ENCODE data around the gene TLR10.
"Not testable (repeated sequence)": the region's sequence is repeated elsewhere in the genome, so short reads cannot be mapped to it uniquely, and the experiment has no call there.

The TLR10 gene

DNA sequence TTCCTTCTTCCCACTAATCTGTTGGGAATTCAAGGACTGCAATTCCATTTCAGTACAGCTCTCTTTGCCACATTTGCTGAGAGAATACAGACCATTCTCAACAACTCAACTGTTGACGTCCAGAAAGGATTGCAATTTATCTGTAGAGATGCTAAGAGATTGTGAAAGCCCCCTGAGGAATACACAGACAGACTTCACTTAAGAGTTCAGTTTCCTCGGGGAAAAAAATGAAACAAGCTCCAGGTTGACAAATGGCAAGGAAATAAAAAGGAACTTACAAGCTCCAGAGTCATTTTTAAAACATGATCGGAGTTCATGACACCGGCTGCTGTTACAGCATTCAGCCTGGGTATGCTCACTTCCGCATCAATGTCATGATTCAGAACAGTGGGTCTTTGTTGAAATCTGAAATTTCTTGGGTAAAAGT, 13.8 kb downstream of the TLR10 start:
- ATAC-seq (replicated peaks) = peak; percentile 68 to 72
- Mint-ChIP-seq H3K4me1 (peaks cover 50 to 84% of the 10 kb centered on the region in 2 donors), H3K36me3 (peaks cover 43 to 44% of the 10 kb centered on the region in 2 donors), H3K27me3 (no peaks in the 10 kb centered on the region), H3K27ac (peak overlapping the region; percentile 85), H3K4me3 (peak overlapping the region; percentile 62 to 73), H3K9me3 (peaks cover 15 to 18% of the 10 kb centered on the region in 2 donors)
- DNase-seq = no peak

DNA sequence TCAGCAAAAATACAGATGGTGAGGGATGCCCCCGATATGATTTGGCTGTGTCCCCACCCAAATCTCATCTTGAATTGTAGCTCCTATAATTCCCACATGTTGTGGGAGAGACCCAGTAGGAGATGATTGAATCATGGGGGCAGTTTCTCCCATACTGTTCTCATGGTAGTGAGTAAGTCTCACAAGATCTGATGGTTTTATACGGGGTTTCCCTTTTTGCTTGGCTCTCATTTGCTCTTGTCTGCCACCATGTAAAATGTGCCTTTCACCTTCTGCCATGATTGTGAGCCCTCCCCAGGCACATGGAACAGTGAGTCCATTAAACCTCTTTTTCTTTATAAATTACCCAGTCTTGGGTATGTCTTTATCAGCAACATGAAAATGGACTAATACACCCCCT, 15.8 kb downstream of the TLR10 start:
- not testable (repeated sequence) for ATAC-seq (replicated peaks); DNase-seq; H3K27me3 Mint-ChIP-seq; H3K4me3 Mint-ChIP-seq
- H3K9me3 Mint-ChIP-seq = peaks cover 15 to 18% of the 10 kb centered on the region in 2 donors
- H3K4me1 Mint-ChIP-seq = peaks cover 52 to 92% of the 10 kb centered on the region in 2 donors
- peaks cover 38 to 39% of the 10 kb centered on the region in 2 donors for H3K36me3 Mint-ChIP-seq
- peak overlapping the region; percentile 14 for H3K27ac Mint-ChIP-seq

DNA sequence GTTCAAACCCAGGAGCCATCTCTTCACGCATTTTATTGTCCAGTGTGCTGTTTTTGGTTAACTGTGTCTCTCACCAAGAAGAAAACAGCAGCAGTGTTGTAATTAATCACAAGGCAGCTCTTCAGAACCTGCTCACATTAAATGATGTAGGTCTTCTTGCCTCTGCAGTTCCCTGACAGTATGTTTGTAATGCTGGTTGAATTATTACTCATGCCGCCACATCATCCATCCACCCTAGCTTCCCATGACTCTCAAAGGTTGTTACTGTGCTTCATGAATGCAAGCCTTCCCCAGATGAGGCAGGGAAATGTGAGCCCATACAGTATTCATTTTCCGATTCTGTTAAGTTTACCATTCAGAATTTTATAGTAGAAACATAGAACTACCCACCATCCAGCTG, 17.4 kb downstream of the TLR10 start:
- Mint-ChIP-seq H3K9me3 (peaks cover 15% of the 10 kb centered on the region in 2 donors), H3K27ac (no peak overlapping the region), H3K27me3 (no peaks in the 10 kb centered on the region), H3K4me1 (peaks cover 54 to 93% of the 10 kb centered on the region in 2 donors), H3K4me3 (no peak overlapping the region), H3K36me3 (peaks cover 31 to 32% of the 10 kb centered on the region in 2 donors)
- ATAC-seq (replicated peaks) (no peak), DNase-seq (no peak)

DNA sequence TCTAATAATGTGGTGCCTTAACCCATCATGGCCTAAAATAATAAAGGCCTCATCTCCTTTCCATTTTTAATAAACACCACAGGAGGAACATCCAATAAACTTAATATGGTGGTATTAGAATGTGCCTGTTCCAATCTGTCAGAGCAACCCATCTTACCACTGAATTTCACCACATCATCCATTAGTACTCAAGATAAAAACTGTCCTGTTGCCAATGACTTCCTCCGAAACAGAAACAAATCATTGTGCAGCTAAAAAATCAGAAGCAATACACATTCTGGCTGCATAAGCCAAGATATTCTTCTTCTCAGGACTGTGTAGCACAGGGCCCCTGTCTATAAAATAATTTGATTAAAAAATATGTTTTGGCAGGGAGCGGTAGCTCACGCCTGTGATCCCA, 18.5 kb downstream of the TLR10 start:
- DNase-seq = no peak
- no peak for ATAC-seq (replicated peaks)
- peaks cover 31 to 32% of the 10 kb centered on the region in 2 donors for H3K36me3 Mint-ChIP-seq
- H3K9me3 Mint-ChIP-seq = peaks cover 13 to 15% of the 10 kb centered on the region in 2 donors
- no peaks in the 10 kb centered on the region for H3K27me3 Mint-ChIP-seq
- H3K4me1 Mint-ChIP-seq = peaks cover 48 to 93% of the 10 kb centered on the region in 2 donors
- no peak overlapping the region for H3K27ac Mint-ChIP-seq
- no peak overlapping the region for H3K4me3 Mint-ChIP-seq

DNA sequence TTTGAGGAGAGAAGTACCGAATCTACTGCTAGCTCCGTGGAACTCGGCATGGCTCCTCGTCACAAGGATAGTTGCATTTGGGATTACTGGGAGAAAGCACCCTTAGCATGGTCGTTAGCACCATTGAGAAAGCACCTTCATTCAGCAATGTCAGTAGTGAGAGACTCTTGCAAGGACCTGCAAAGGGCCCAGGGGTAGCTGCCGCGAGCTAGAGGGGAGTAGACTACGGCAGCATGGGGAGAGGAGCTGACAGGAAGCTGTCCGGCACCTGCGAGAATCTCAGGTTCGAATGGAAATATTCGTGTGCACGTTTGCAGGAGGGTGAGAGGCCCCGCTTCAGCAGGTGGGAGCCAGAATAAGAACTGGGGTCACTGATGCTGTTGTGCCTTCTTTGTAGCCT, 20.2 kb downstream of the TLR10 start:
- no peak for ATAC-seq (replicated peaks)
- no peaks in the 10 kb centered on the region for H3K27me3 Mint-ChIP-seq
- DNase-seq = no peak
- peaks cover 26 to 28% of the 10 kb centered on the region in 2 donors for H3K36me3 Mint-ChIP-seq
- peak overlapping the region; percentile 74 to 87 for H3K4me3 Mint-ChIP-seq
- H3K4me1 Mint-ChIP-seq = peaks cover 40 to 83% of the 10 kb centered on the region in 2 donors
- H3K27ac Mint-ChIP-seq = peak overlapping the region; percentile 95
- H3K9me3 Mint-ChIP-seq = peaks cover 12 to 14% of the 10 kb centered on the region in 2 donors

DNA sequence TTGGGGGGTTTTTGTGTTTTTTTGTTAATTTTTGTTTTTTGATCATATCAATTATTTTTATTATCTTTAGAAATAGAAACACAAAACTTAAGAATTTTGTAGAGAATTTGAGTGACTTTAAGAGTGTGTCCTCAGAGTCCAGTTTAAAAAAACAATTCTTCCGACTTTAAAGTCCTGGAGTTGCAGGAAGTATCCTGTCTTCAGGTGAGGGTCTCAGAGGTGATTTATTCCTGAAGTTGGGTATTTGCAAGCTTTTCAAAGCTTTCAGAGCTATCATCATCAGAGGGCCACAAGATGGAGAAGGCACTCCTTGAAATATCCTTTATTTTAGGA, 23.0 kb downstream of the TLR10 start:
- Mint-ChIP-seq H3K9me3 (no peaks in the 10 kb centered on the region), H3K36me3 (peaks cover 5 to 6% of the 10 kb centered on the region in 2 donors), H3K27me3 (no peaks in the 10 kb centered on the region), H3K4me3 (no peak overlapping the region), H3K27ac (no peak overlapping the region), H3K4me1 (peaks cover 29 to 63% of the 10 kb centered on the region in 2 donors)
- no peak for DNase-seq
- ATAC-seq (replicated peaks) = no peak

DNA sequence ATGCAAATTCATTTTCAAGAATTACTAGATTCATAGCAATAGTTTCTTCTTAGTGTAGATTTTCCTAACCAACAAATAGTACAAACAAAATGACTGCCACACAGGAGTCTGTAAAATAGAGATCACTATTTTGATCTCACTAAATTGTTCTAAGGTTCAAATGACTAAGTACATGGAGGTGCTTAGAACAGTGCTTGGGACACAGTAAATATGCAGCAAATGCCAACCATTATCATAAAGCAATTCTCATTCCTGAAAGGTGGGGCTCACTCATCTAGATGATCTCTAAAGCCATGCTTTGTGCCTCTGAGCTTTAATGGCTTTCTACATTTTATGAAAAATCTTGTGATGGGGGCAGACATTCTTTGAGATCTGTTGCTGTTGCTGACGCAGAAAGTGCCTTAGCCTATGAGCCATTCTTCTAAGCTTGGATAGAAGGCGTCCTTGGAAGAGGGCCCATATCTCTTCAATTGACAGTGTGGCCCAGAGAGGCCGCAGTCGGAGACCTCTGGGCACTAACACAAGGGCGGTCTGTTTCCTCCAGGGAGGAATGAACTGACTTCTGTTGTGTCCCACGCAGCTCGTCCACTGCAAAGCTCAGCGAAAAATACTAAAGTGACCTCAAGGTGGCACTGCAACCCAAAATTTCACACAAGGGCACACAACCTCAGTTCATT, 23.5 kb downstream of the TLR10 start:
- no peaks in the 10 kb centered on the region for H3K27me3 Mint-ChIP-seq
- ATAC-seq (replicated peaks) (no peak), DNase-seq (peak; percentile 64)
- H3K4me3 Mint-ChIP-seq = no peak overlapping the region
- H3K4me1 Mint-ChIP-seq = peaks cover 27 to 58% of the 10 kb centered on the region in 2 donors
- H3K27ac Mint-ChIP-seq = no peak overlapping the region
- H3K9me3 Mint-ChIP-seq = no peaks in the 10 kb centered on the region
- peaks cover 5% of the 10 kb centered on the region in 2 donors for H3K36me3 Mint-ChIP-seq

DNA sequence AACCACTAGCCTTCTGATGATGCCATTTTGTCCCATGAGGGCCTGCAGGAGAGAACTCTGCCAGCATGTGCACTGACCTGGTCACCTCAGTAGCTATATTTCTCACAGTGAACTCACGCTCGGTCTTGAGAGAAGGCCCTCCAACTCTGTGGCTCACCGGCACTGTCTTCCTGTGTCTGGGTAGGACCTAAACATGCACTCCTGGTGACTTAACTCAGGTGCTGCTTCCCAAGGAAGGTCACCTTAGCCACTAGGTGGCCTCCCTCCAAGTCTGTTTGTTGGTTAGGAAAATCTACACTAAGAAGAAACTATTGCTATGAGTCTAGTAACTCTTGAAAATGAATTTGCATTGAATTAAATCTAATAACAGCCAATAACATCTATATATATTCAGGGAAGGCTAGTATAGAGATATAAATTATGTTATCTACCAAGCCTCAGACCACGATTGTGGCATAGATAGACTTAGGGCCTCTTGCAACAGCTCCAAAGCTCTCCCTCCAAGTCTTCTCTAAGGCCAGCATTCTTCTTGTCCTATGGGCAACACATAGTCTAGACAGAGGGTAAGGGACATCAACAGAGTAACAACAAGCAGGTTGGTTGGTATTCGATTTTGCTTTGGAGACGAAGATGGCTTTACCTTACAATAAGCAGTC, 24.7 kb downstream of the TLR10 start:
- ATAC-seq (replicated peaks) (no peak), DNase-seq (no peak)
- Mint-ChIP-seq H3K4me3 (no peak overlapping the region), H3K9me3 (no peaks in the 10 kb centered on the region), H3K27ac (no peak overlapping the region), H3K27me3 (no peaks in the 10 kb centered on the region), H3K4me1 (peaks cover 25 to 48% of the 10 kb centered on the region in 2 donors), H3K36me3 (peaks cover 3 to 5% of the 10 kb centered on the region in 2 donors)

DNA sequence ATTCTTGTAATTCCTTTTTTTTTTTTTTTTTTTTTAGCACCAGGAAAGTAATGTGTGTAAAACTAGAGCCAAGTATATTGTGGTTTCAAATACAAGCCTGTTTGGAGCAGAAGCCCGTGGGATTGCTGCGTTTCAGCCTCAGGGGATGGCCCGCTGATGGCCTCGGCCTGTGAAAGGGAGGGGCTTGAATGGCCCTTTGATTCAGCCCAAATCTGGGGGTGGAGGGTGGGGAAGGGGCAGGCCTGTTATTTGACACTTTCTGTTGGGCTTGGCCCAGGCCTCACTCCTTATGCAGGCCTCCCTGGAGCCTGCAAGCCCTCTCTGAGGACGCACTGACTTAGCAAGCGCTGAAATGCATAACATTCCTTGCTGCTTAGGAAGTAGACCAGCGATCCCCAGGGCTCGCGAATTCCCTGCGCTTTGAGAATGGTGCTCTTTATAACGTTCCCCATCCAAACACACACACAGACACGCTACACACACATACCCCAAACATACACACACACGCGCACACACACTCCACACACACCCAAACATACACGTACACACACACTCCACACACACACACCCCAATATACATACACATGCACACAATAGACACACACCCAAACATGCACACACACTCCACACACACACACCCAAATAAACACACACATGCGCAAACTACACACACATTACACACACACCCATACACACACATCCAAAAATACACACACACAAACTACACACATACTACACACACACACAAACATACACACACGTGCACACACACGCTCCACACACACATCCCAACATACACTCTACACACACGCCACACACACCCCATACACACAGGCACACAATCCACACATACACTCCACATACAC, 29.6 kb downstream of the TLR10 start:
- peaks cover 13 to 31% of the 10 kb centered on the region in 2 donors for H3K4me1 Mint-ChIP-seq
- H3K27ac Mint-ChIP-seq = no peak overlapping the region
- H3K27me3 Mint-ChIP-seq = no peaks in the 10 kb centered on the region
- peaks cover 6% of the 10 kb centered on the region in 2 donors for H3K9me3 Mint-ChIP-seq
- ATAC-seq (replicated peaks) (no peak), DNase-seq (no peak)
- no peak overlapping the region for H3K4me3 Mint-ChIP-seq
- H3K36me3 Mint-ChIP-seq = peaks cover 6% of the 10 kb centered on the region in 2 donors

DNA sequence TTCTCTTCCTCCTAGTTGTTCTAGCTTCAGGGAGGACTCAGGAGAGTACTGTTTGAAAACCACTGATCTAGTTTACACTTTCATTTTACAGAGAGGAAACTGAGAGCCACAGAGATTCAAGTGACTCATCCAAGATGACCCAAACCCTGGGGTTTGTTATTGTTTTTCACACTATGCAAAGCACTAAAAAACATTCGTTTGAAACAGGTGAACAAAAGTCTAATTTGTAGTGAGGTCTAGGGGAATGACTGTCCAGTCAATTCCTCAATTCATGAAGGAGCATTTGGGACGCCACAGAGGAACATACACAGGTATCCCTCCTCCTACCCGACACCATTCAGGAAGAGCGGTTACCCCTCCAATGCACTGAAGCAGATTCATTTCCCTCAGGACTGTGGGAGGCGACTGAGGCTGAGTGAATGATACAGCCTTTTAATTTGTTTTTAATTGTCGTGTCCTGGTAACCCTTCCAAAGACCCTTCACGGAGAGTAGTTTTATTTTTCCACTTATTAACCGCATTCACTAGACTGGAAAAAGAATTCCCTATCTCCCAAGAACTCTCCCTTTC, 30.3 kb downstream of the TLR10 start:
- ATAC-seq (replicated peaks) (peak; percentile 80 to 90), DNase-seq (no peak)
- Mint-ChIP-seq H3K4me3 (no peak overlapping the region), H3K27ac (no peak overlapping the region), H3K36me3 (peaks cover 6 to 8% of the 10 kb centered on the region in 2 donors), H3K27me3 (no peaks in the 10 kb centered on the region), H3K4me1 (peaks cover 10 to 25% of the 10 kb centered on the region in 2 donors), H3K9me3 (peaks cover 8% of the 10 kb centered on the region in 2 donors)

DNA sequence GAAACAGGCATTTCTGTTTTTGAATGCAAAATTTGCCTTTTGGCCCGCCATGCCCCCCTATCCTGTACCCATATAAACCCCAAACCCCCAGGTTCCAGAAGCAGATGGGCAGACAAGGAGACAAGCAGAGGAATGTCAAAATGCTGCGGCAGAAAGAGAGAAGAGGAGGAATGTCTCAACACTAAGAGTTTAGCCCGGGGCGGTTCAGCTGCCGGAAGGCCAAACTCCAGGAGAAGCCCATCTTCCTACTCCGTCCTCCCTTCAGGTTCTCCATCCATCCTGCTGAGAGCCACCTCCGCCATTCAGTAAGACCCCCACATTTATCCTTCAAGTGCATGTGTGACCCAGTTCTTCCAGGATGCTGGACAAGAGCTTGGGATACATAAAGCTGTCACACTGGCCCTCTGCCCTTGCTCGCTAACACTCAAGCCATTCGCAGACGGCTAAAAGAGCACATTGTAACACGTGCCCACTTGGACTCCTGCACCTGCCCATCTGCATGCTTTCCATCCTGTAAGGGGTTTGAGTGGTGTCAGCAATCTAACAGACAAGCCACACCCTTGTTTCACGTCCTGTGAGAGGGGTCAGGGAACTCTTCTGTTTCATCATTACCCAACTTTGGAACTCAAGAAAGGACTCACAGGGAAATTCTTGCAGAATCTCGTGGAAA, 31.3 kb downstream of the TLR10 start:
- H3K4me3 Mint-ChIP-seq = no peak overlapping the region
- peaks cover 10 to 20% of the 10 kb centered on the region in 2 donors for H3K4me1 Mint-ChIP-seq
- ATAC-seq (replicated peaks) = no peak
- no peak for DNase-seq
- H3K36me3 Mint-ChIP-seq = peaks cover 13 to 14% of the 10 kb centered on the region in 2 donors
- H3K27me3 Mint-ChIP-seq = no peaks in the 10 kb centered on the region
- peaks cover 14 to 16% of the 10 kb centered on the region in 2 donors for H3K9me3 Mint-ChIP-seq
- H3K27ac Mint-ChIP-seq = no peak overlapping the region

DNA sequence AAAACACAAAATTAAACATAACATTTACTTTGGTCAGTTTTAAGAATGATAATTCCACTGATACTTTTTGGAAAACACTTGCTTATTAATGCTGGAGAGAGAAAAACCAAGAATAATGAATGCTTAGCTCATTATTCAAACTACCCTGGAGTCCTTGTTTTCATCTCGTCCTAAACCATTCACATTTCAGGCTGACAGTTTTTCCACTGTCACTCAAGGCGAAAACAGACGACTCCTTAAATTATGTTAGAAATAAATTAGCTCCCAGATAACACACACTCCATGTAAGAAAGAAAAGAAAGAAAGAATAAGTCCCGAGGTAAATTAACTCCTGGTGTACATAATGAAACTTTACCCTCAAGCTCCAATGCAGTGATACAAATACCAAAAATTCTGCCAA, 33.5 kb downstream of the TLR10 start:
- H3K27ac Mint-ChIP-seq = no peak overlapping the region
- peaks cover 14 to 15% of the 10 kb centered on the region in 2 donors for H3K36me3 Mint-ChIP-seq
- H3K9me3 Mint-ChIP-seq = peaks cover 14 to 16% of the 10 kb centered on the region in 2 donors
- H3K27me3 Mint-ChIP-seq = no peaks in the 10 kb centered on the region
- DNase-seq (no peak), ATAC-seq (replicated peaks) (no peak)
- peaks cover 10 to 20% of the 10 kb centered on the region in 2 donors for H3K4me1 Mint-ChIP-seq
- H3K4me3 Mint-ChIP-seq = no peak overlapping the region

DNA sequence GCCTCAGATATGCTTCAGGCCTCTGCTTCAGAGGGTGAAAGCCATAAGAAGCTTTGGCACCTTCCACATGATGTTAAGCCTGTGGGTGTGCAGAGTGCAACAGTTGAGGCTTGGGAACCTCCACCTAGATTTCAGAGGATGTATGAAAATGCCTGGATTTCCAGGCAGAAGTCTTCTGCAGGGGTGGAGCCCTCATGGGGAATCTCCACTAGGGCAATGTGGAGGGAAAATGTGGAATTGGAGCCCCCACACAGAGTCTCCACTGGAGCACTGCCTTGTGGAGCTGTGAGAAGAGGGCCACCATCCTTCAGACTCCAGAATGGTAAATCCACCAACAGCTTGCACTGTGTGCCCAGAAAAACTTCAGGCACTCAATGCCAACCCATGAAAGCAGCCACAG, 35.2 kb downstream of the TLR10 start:
- ATAC-seq (replicated peaks) (no peak), DNase-seq (no peak)
- H3K27me3 Mint-ChIP-seq = no peaks in the 10 kb centered on the region
- peaks cover 14 to 35% of the 10 kb centered on the region in 2 donors for H3K4me1 Mint-ChIP-seq
- H3K27ac Mint-ChIP-seq = no peak overlapping the region
- H3K9me3 Mint-ChIP-seq = peaks cover 14 to 16% of the 10 kb centered on the region in 2 donors
- H3K36me3 Mint-ChIP-seq = peaks cover 14 to 15% of the 10 kb centered on the region in 2 donors
- H3K4me3 Mint-ChIP-seq = no peak overlapping the region

Measured in stimulated activated naive B cell treated with anti-CD40 and anti-IgM and Interleukin-4, amounts not matched to agents 10 μg/mL and 1 μg/mL and 100 μg/mL, for 72 hours (primary cell).